K562 (cell line): ENCODE data around the gene ADAT3. TPM values are rescaled to one million over a fixed set of nuclear protein-coding genes. Genes with fewer than 3 reads are reported as not detected.

Experiments used
- ATF7 ChIP-seq: fragments of 450-650 bp; IDR thresholded peaks from 2 replicates; pipeline ENCODE4 v1.7.1; 2014; ENCODE audit warnings: mild to moderate bottlenecking, moderate library complexity
- CBX2 ChIP-seq: fragments of 200-600 bp; sonication (generic); IDR thresholded peaks from one replicate; pipeline ENCODE4 v1.6.1; 2012; ENCODE audit warnings: mild to moderate bottlenecking, low read length, inconsistent platforms; ENCODE audit not compliant: insufficient read depth, poor library complexity, severe bottlenecking
- CXXC5 ChIP-seq: fragments of 250-450 bp; sonication (Bioruptor Pico); IDR thresholded peaks from 2 replicates; pipeline ENCODE4 v1.8.0; 2022; ENCODE audit warnings: inconsistent platforms, mild to moderate bottlenecking, moderate library complexity
- HMG20A ChIP-seq: fragments of 450-650 bp; formaldehyde crosslinking; conservative IDR thresholded peaks from 2 replicates; pipeline ENCODE4 v1.4.0; 2020; ENCODE audit warnings: mild to moderate bottlenecking, mixed read lengths
- JUNB ChIP-seq: fragments of 450-650 bp; formaldehyde crosslinking; conservative IDR thresholded peaks from 2 replicates; pipeline ENCODE4 v1.4.0; 2020; ENCODE audit warnings: mild to moderate bottlenecking
- MAFG ChIP-seq: fragments of 450-650 bp; conservative IDR thresholded peaks from 2 replicates; pipeline ENCODE4 v1.6.1; 2016; ENCODE audit warnings: missing genetic modification characterization, missing compliant biosample characterization
- PRMT5 ChIP-seq: sonication (generic); formaldehyde crosslinking; IDR thresholded peaks from 2 replicates; pipeline ENCODE4 v1.5.0; 2020; ENCODE audit warnings: missing genetic modification reagents
- RAD51 ChIP-seq: fragments of 450-650 bp; IDR thresholded peaks from 2 replicates; pipeline ENCODE4 v1.7.1; 2016; ENCODE audit warnings: low read depth, mild to moderate bottlenecking, borderline replicate concordance
- SMARCC2 ChIP-seq: fragments of 450-650 bp; IDR thresholded peaks from 2 replicates; pipeline ENCODE4 v1.6.1; 2017; ENCODE audit warnings: antibody characterized with exemption, moderate library complexity, mild to moderate bottlenecking, low read depth
- STAT5B ChIP-seq: fragments of 250-450 bp; sonication (Bioruptor Pico); IDR thresholded peaks from 2 replicates; pipeline ENCODE4 v1.8.0; 2021; ENCODE audit warnings: mild to moderate bottlenecking, inconsistent platforms
- YY1 ChIP-seq, 3 experiments: IDR thresholded peaks; 2 replicates each; pipeline ENCODE4 v1.6.1; 2011; ENCODE audit warnings: low read length in 2 of 3, mild to moderate bottlenecking in 2 of 3, moderate library complexity in 2 of 3, borderline replicate concordance in 1 of 3, control low read depth in 1 of 3, low read depth in 1 of 3; ENCODE audit not compliant: insufficient read depth in 3 of 3, insufficient replicate concordance in 2 of 3, control insufficient read depth in 1 of 3, insufficient read length in 1 of 3; ENCODE audit errors: extremely low read depth in 1 of 3
- ZNF766 ChIP-seq: fragments of 200-800 bp; sonication (Bioruptor generic); conservative IDR thresholded peaks from 2 replicates; pipeline ENCODE4 v1.6.1; 2016; ENCODE audit warnings: missing genetic modification characterization, missing compliant biosample characterization
- polyA plus RNA-seq, 8 experiments: library from polyadenylated mRNA; depleted of rRNA in 4 of 8; stranded (reverse) in 5 of 8; unstranded in 3 of 8; fragments of >200 nt; fragmentation: Nextera tagmentation in 2 of 8; fragmentation: Illumina TruSeq in 1 of 8; extraction: Ambion mirVana in 2 of 8; extraction: Trizol in 1 of 8; gene quantifications; 2 replicates each; pipeline versions ENCODE4 v1.2.1 to v1.2.3, GENCODE V29; 2011 to 2014; ENCODE audit warnings: inconsistent platforms in 1 of 8, missing spikeins in 1 of 8
- total RNA-seq, 7 experiments: library from RNA; depleted of rRNA in 6 of 7; stranded (reverse); fragments of >200 nt in 6 of 7; fragmentation: Illumina TruSeq in 2 of 7; extraction: Trizol in 2 of 7; gene quantifications; 2 replicates each; pipeline versions ENCODE4 v1.2.1 to v1.2.3, GENCODE V29; 2011 to 2021; ENCODE audit warnings: low replicate concordance in 1 of 7
- TF ChIP-seq, protein P1 (sequence below): sonication (generic); formaldehyde crosslinking; IDR thresholded peaks from 2 replicates; pipeline ENCODE4 v1.9.0; 2022; ENCODE audit warnings: mild to moderate bottlenecking, missing genetic modification reagents
- TF ChIP-seq, protein P2 (sequence below): fragments of 450-650 bp; formaldehyde crosslinking; IDR thresholded peaks from 2 replicates; pipeline ENCODE4 v1.4.0; 2020; ENCODE audit warnings: mild to moderate bottlenecking
- TF ChIP-seq, protein P3 (sequence below): fragments of 450-650 bp; IDR thresholded peaks from 2 replicates; pipeline ENCODE4 v1.6.1; 2016; ENCODE audit warnings: borderline replicate concordance
- TF ChIP-seq, protein P4 (sequence below): sonication (generic); formaldehyde crosslinking; IDR thresholded peaks from 2 replicates; pipeline ENCODE4 v1.8.0; 2022; ENCODE audit warnings: mild to moderate bottlenecking, missing genetic modification reagents
- TF ChIP-seq, protein P5 (sequence below): sonication (generic); formaldehyde crosslinking; IDR thresholded peaks from 2 replicates; pipeline ENCODE4 v1.8.1; 2023; ENCODE audit warnings: mild to moderate bottlenecking, missing genetic modification reagents, moderate library complexity
- TF ChIP-seq, protein P6 (sequence below), 2 experiments: IDR thresholded peaks; 2 replicates each; pipeline ENCODE4 v1.6.1; 2011; ENCODE audit warnings: borderline replicate concordance in 1 of 2, control low read depth in 1 of 2, low read depth in 1 of 2, low read length in 1 of 2, mild to moderate bottlenecking in 1 of 2, mixed read lengths in 1 of 2, moderate library complexity in 1 of 2; ENCODE audit not compliant: insufficient read depth in 1 of 2, insufficient read length in 1 of 2, poor library complexity in 1 of 2, severe bottlenecking in 1 of 2; ENCODE audit errors: extremely low read depth in 1 of 2

ADAT3 gene
- total and polyA plus RNA-seq, 9 of the 15 experiments (the other 6 are each of a cell fraction or from before 2014, with no cell fraction given) = 0.67 to 15.6 (median 7.8) TPM; not detected in 4

DNA sequence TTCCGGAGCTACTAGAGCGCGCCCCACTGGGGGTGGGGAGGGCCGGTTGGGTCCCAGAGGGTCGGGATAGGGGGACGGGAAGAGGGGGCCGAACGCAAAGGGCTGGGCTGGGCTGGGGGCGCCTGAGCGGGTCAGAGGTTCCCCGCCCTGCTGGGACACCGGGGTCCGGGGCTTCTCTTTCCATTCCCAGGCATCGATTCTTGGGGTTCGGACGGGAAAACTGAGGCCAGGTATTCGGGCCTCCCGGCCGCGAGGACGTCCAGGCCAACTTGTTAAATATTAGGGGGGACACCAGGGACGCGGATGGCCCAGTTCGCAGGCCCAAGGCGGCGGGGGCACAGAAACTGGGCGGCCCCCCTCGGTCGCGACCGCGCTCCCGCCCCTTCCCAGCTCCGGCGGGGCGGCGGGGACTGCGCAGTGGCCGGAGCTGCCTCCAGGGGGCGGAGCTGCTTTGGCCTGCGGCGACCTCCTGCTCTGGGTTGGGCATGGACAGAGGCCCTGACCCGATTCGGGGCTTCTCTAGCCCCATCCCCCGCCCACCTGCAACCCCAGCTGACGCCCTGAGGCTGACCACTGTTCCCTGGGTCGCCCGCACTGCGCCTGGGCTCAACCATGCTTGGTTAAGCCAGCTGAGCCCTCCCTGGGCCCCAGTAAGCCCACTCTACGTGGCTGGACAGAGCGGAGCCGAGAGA is 40.6 kb upstream of the ADAT3 start (continued):
- TF ChIP-seq, protein P1, sequence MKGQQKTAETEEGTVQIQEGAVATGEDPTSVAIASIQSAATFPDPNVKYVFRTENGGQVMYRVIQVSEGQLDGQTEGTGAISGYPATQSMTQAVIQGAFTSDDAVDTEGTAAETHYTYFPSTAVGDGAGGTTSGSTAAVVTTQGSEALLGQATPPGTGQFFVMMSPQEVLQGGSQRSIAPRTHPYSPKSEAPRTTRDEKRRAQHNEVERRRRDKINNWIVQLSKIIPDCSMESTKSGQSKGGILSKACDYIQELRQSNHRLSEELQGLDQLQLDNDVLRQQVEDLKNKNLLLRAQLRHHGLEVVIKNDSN (CRISPR knock-in tag) = no peak
- TF ChIP-seq ZNF766 (CRISPR knock-in tag) (no peak), PRMT5 (CRISPR knock-in tag) (no peak), CBX2 (no peak), MAFG (tag) (no peak), YY1 (IDR thresholded peaks at IDR 0.05; ENCODE audit: borderline replicate concordance in 1 of 3, control insufficient read depth in 1 of 3, extremely low read depth in 1 of 3, insufficient read depth in 3 of 3, insufficient read length in 1 of 3, insufficient replicate concordance in 2 of 3, low read depth in 1 of 3, low read length in 2 of 3) (peak in 1 of 3 experiments; percentile 66), RAD51 (no peak), ATF7 (no peak), JUNB (CRISPR knock-in tag) (no peak), HMG20A (CRISPR knock-in tag) (no peak), STAT5B (no peak), CXXC5 (CRISPR knock-in tag) (peak; percentile 6), SMARCC2 (no peak)
- TF ChIP-seq, protein P2, sequence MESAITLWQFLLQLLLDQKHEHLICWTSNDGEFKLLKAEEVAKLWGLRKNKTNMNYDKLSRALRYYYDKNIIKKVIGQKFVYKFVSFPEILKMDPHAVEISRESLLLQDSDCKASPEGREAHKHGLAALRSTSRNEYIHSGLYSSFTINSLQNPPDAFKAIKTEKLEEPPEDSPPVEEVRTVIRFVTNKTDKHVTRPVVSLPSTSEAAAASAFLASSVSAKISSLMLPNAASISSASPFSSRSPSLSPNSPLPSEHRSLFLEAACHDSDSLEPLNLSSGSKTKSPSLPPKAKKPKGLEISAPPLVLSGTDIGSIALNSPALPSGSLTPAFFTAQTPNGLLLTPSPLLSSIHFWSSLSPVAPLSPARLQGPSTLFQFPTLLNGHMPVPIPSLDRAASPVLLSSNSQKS = no peak
- TF ChIP-seq, protein P3, sequence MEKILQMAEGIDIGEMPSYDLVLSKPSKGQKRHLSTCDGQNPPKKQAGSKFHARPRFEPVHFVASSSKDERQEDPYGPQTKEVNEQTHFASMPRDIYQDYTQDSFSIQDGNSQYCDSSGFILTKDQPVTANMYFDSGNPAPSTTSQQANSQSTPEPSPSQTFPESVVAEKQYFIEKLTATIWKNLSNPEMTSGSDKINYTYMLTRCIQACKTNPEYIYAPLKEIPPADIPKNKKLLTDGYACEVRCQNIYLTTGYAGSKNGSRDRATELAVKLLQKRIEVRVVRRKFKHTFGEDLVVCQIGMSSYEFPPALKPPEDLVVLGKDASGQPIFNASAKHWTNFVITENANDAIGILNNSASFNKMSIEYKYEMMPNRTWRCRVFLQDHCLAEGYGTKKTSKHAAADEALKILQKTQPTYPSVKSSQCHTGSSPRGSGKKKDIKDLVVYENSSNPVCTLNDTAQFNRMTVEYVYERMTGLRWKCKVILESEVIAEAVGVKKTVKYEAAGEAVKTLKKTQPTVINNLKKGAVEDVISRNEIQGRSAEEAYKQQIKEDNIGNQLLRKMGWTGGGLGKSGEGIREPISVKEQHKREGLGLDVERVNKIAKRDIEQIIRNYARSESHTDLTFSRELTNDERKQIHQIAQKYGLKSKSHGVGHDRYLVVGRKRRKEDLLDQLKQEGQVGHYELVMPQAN = no peak
- TF ChIP-seq, protein P4, sequence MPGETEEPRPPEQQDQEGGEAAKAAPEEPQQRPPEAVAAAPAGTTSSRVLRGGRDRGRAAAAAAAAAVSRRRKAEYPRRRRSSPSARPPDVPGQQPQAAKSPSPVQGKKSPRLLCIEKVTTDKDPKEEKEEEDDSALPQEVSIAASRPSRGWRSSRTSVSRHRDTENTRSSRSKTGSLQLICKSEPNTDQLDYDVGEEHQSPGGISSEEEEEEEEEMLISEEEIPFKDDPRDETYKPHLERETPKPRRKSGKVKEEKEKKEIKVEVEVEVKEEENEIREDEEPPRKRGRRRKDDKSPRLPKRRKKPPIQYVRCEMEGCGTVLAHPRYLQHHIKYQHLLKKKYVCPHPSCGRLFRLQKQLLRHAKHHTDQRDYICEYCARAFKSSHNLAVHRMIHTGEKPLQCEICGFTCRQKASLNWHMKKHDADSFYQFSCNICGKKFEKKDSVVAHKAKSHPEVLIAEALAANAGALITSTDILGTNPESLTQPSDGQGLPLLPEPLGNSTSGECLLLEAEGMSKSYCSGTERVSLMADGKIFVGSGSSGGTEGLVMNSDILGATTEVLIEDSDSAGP (CRISPR knock-in tag) = no peak
- TF ChIP-seq, protein P5, sequence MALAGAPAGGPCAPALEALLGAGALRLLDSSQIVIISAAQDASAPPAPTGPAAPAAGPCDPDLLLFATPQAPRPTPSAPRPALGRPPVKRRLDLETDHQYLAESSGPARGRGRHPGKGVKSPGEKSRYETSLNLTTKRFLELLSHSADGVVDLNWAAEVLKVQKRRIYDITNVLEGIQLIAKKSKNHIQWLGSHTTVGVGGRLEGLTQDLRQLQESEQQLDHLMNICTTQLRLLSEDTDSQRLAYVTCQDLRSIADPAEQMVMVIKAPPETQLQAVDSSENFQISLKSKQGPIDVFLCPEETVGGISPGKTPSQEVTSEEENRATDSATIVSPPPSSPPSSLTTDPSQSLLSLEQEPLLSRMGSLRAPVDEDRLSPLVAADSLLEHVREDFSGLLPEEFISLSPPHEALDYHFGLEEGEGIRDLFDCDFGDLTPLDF = no peak
- TF ChIP-seq, protein P6, sequence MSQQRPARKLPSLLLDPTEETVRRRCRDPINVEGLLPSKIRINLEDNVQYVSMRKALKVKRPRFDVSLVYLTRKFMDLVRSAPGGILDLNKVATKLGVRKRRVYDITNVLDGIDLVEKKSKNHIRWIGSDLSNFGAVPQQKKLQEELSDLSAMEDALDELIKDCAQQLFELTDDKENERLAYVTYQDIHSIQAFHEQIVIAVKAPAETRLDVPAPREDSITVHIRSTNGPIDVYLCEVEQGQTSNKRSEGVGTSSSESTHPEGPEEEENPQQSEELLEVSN (IDR thresholded peaks at IDR 0.05; ENCODE audit: borderline replicate concordance in 1 of 2, extremely low read depth in 1 of 2, insufficient read depth in 1 of 2, insufficient read length in 1 of 2, low read depth in 1 of 2, low read length in 1 of 2, poor library complexity in 1 of 2, severe bottlenecking in 1 of 2) = peak in 1 of 2 experiments; percentile 73
